GM10266 (cell line): Measurements from ENCODE around the gene RIPPLY1.
A peak's percentile ranks its signal among the peaks of the same experiment; 100 is the strongest.
"Not testable (repeated sequence)": the region's sequence is repeated elsewhere in the genome, so short reads cannot be mapped to it uniquely, and the experiment has no call there.

Source experiments
- DNase-seq: peaks from one replicate; pipeline ENCODE4 v3.0.0; 2012; ENCODE audit errors: extremely low spot score
- TF ChIP-seq, protein P1 (sequence below): IDR thresholded peaks from 2 replicates; pipeline ENCODE4 v1.5.1; 2012; ENCODE audit warnings: mild to moderate bottlenecking, low read depth; ENCODE audit not compliant: control insufficient read depth, insufficient read depth; ENCODE audit errors: missing control alignments

RIPPLY1 gene

GRCh38 chrX:106891762-106892460 lies 11.2 kb downstream of the RIPPLY1 start:
- DNase-seq, result no peak
- TF ChIP-seq, protein P1, sequence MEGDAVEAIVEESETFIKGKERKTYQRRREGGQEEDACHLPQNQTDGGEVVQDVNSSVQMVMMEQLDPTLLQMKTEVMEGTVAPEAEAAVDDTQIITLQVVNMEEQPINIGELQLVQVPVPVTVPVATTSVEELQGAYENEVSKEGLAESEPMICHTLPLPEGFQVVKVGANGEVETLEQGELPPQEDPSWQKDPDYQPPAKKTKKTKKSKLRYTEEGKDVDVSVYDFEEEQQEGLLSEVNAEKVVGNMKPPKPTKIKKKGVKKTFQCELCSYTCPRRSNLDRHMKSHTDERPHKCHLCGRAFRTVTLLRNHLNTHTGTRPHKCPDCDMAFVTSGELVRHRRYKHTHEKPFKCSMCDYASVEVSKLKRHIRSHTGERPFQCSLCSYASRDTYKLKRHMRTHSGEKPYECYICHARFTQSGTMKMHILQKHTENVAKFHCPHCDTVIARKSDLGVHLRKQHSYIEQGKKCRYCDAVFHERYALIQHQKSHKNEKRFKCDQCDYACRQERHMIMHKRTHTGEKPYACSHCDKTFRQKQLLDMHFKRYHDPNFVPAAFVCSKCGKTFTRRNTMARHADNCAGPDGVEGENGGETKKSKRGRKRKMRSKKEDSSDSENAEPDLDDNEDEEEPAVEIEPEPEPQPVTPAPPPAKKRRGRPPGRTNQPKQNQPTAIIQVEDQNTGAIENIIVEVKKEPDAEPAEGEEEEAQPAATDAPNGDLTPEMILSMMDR, result no peak

DNA sequence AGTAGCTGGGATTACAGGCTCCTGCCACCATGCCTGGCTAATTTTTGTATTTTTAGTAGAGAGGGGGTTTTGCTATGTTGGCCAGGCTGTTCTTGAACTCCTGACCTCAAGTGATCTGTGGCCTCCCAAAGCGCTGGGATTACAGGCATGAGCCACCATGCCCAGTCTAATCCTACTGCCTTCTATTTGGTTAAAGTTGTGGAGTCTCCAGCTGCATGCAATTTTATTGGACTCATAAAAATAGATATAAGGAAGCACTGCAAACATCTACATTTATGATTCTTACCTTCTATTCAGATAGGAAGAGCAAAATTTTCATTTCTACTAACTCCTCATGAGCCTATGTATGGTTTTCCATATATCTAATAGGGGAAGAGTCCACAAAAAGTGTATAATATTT lies 13.7 kb downstream of the RIPPLY1 start:
- no peak for DNase-seq
- TF ChIP-seq, protein P1, result no peak

DNA sequence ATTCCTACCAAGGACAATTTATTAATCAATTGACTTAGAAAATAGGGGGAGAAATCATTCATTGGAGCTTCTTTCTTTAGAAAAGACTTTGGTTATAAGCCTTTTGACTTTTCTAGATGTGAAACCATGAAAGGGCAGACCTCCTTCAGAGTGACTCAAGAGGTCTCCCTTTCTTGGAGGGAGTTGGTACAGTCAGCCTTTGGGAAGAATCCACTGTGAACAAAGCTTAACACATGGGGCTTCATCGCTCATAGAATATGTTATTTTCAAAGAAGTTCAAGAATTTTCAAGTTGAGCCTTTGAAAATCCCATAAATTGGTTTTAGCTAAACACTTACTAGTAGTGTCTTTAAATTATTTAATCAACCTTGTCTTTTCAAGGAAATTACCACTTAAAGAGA lies 28.0 kb downstream of the RIPPLY1 start:
- no peak for DNase-seq
- TF ChIP-seq, protein P1, result no peak

GRCh38 chrX:106874075-106874474 lies 29.1 kb downstream of the RIPPLY1 start:
- no peak for DNase-seq
- TF ChIP-seq, protein P1, result peak; percentile 24

DNA sequence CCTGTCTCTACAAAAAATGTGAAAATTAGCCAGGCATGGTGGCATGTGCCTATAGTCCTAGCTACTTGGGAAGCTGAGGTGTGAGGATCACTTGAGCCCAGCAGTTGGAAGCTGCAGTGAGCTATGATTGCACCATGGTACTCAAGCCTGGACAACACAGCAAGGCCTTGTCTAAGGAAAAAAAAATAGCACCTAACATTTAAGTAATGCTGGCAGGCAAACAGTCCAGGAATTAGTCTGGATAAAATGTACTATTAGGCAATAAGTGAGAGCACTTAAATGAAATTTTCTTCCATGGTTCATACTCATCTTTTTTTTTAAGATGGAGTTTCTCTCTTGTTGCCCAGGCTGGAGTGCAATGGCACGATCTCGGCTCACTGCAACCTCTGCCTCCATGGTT lies 30.3 kb downstream of the RIPPLY1 start:
- not testable (repeated sequence) for DNase-seq

- TF ChIP-seq, protein P1, result no peak
- no peak for DNase-seq
Observed at GRCh38 chrX:106863697-106864096, 39.4 kb downstream of the RIPPLY1 start.

DNA sequence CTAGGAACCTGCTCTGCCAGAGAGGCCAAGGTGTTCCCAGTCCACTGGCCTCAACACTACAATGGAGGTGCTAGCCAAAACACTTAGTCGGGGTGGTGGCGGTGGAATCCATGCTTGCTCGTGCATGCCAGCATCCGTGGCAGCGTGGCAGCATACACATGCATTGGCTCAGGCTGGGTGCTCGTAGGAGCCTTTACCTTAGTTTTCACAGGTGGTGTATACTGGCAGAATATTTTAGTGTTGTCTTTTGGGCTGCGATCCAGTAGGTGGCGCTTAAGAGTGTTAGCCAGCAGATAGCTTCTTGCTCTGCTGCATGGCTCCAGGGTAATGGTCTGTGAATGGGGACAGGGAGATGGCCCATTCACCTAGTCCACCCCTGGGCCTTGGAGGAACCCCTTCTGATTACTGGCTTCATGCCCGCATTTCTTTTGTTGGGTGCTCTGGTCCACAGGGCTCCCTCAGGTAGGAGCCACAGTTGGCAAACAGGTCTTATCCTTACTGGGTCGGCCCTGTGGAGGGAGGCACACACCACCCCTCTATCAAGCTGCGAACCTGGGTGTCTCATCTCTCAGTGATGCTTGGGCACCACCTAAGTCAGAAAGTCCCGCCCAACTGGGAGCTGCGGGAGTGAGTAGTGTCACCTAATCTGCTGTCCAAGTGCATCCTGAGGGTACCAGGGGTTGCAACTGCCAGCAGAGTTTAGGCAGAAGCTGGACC lies 40.0 kb downstream of the RIPPLY1 start:
- DNase-seq, result peak; percentile 2
- TF ChIP-seq, protein P1, result peak; percentile 44
